Loucy (cell line): ENCODE results near the gene TEX19.
"Not testable (repeated sequence)": the region's sequence is repeated elsewhere in the genome, so short reads cannot be mapped to it uniquely, and the experiment has no call there.

Source experiments
- H2AFZ ChIP-seq: fragments of 200-600 bp; sonication (generic); 2 replicates; pipeline ENCODE4 v1.6.0; 2016; ENCODE audit warnings: antibody characterized with exemption, mild to moderate bottlenecking, low read length, moderate library complexity
- H3F3A ChIP-seq: fragments of 200-600 bp; 2 replicates; pipeline ENCODE4 v1.6.0; 2016; ENCODE audit warnings: antibody characterized with exemption, low read depth, mild to moderate bottlenecking
- H3K27me3 ChIP-seq: fragments of 200-600 bp; sonication (generic); 2 replicates; pipeline ENCODE4 v1.6.1; 2014; ENCODE audit warnings: low read length, mild to moderate bottlenecking; ENCODE audit not compliant: insufficient read depth, poor library complexity, severe bottlenecking
- H3K36me3 ChIP-seq: fragments of 200-600 bp; sonication (generic); 2 replicates; pipeline ENCODE4 v1.6.1; 2016; ENCODE audit warnings: low read length; ENCODE audit not compliant: insufficient read depth
- H3K4me1 ChIP-seq: fragments of 200-600 bp; sonication (generic); 2 replicates; pipeline ENCODE4 v1.5.1; 2014; ENCODE audit warnings: low read length, mild to moderate bottlenecking; ENCODE audit not compliant: insufficient read depth, poor library complexity, severe bottlenecking
- H3K4me2 ChIP-seq: fragments of 200-600 bp; sonication (generic); 2 replicates; pipeline ENCODE4 v1.6.0; 2014; ENCODE audit warnings: antibody characterized with exemption, low read length, low read depth, mild to moderate bottlenecking; ENCODE audit not compliant: poor library complexity, severe bottlenecking
- H3K4me3 ChIP-seq: fragments of 200-600 bp; sonication (generic); 2 replicates; pipeline ENCODE4 v1.5.1; 2014; ENCODE audit warnings: low read length, mild to moderate bottlenecking, mixed read lengths; ENCODE audit not compliant: poor library complexity, severe bottlenecking
- H3K79me2 ChIP-seq: fragments of 200-600 bp; sonication (generic); 2 replicates; pipeline ENCODE4 v1.6.1; 2014; ENCODE audit warnings: low read length; ENCODE audit not compliant: insufficient read depth
- H3K9ac ChIP-seq: fragments of 200-600 bp; sonication (generic); 2 replicates; pipeline ENCODE4 v1.6.0; 2014; ENCODE audit warnings: mild to moderate bottlenecking, low read depth, low read length, moderate library complexity; ENCODE audit not compliant: poor library complexity, severe bottlenecking
- H3K9me2 ChIP-seq: fragments of 200-600 bp; sonication (generic); replicated peaks from 2 replicates; pipeline ENCODE4 v1.6.1; 2016; ENCODE audit warnings: low read depth, low read length, mixed read lengths
- H3K9me3 ChIP-seq: fragments of 200-600 bp; sonication (generic); 2 replicates; pipeline ENCODE4 v1.6.1; 2014; ENCODE audit warnings: mild to moderate bottlenecking, antibody characterized with exemption, low read length, low read depth; ENCODE audit not compliant: insufficient read depth
- H4K20me1 ChIP-seq: fragments of 200-600 bp; sonication (generic); 2 replicates; pipeline ENCODE4 v1.6.0; 2014; ENCODE audit warnings: antibody characterized with exemption, low read length, mild to moderate bottlenecking; ENCODE audit not compliant: insufficient read depth, poor library complexity, severe bottlenecking
- EZH2phosphoT487 ChIP-seq: fragments of 200-600 bp; IDR thresholded peaks from 2 replicates; pipeline ENCODE4 v1.6.1; 2018; ENCODE audit warnings: antibody characterized with exemption, mild to moderate bottlenecking, moderate library complexity, borderline replicate concordance
- TF ChIP-seq, protein P1 (sequence below): fragments of 200-600 bp; sonication (generic); conservative IDR thresholded peaks from 2 replicates; pipeline ENCODE4 v1.5.1; 2014; ENCODE audit warnings: mild to moderate bottlenecking, antibody characterized with exemption, low read length

TEX19 gene

DNA sequence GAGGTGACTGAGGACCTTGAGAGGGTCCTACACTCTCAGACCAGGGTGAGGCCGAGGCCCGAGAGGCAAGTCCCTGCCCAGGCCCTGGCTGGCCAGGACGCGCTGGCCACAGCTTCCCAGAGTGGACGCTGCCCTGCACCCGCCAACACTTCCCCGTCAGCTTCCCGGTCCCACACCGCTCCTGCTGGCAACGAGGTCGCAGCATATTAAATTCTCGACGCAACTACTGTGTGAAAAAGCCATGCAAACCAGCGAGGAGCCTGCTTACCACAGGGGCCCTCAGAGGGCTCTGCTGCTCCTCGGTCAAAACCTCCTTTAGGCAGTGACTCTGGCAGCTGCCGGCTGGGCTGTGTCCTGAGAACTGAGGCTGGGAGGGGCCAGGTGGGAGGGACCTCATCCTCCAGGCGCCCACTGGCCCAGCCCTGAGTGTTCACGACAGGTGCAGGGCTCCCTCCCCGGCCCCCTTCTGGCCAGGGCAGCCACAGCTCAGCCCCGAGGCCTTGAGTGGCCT lies 2.1 kb upstream of the TEX19 start:
- TF ChIP-seq, protein P1, sequence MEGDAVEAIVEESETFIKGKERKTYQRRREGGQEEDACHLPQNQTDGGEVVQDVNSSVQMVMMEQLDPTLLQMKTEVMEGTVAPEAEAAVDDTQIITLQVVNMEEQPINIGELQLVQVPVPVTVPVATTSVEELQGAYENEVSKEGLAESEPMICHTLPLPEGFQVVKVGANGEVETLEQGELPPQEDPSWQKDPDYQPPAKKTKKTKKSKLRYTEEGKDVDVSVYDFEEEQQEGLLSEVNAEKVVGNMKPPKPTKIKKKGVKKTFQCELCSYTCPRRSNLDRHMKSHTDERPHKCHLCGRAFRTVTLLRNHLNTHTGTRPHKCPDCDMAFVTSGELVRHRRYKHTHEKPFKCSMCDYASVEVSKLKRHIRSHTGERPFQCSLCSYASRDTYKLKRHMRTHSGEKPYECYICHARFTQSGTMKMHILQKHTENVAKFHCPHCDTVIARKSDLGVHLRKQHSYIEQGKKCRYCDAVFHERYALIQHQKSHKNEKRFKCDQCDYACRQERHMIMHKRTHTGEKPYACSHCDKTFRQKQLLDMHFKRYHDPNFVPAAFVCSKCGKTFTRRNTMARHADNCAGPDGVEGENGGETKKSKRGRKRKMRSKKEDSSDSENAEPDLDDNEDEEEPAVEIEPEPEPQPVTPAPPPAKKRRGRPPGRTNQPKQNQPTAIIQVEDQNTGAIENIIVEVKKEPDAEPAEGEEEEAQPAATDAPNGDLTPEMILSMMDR = no peak
- no peak for TF ChIP-seq EZH2phosphoT487
- Histone ChIP-seq H3K4me1 (peaks cover 15% of the 10 kb centered on the region), H3K9ac (no peak overlapping the region), H4K20me1 (no peaks in the 10 kb centered on the region), H3K4me3 (no peak overlapping the region), H3K27me3 (no peaks in the 10 kb centered on the region), H3K9me2 (no peaks in the 10 kb centered on the region), H3K79me2 (no peaks in the 10 kb centered on the region), H3K4me2 (no peak overlapping the region), H2AFZ (no peak overlapping the region), H3F3A (0 out of 2 replicates have a peak, but pooled peaks cover 5% of the 10 kb centered on the region), H3K36me3 (no peaks in the 10 kb centered on the region), H3K9me3 (no peaks in the 10 kb centered on the region)

DNA sequence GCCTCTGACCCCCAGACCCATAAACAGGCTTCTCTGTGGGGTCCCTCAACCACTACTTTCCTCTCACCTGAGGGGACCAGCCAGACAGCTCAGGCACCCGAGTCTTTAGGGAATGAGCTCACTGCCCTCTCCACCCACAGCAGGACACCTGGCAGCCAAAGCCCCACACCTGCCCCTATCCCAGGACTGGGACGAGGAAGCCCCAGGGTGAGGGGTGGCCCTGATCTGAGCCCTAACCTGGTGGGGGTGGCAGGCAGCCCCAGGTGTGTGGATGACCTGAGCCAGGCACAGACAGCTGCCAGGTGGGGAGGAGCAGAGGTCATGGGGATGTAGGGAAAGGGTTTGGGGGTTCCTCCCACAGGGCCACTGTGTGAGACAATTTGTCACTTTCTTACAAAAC lies 1.7 kb upstream of the TEX19 start:
- Histone ChIP-seq H3F3A (0 out of 2 replicates have a peak, but pooled peaks cover 5% of the 10 kb centered on the region), H3K4me2 (no peak overlapping the region), H3K79me2 (no peaks in the 10 kb centered on the region)

DNA sequence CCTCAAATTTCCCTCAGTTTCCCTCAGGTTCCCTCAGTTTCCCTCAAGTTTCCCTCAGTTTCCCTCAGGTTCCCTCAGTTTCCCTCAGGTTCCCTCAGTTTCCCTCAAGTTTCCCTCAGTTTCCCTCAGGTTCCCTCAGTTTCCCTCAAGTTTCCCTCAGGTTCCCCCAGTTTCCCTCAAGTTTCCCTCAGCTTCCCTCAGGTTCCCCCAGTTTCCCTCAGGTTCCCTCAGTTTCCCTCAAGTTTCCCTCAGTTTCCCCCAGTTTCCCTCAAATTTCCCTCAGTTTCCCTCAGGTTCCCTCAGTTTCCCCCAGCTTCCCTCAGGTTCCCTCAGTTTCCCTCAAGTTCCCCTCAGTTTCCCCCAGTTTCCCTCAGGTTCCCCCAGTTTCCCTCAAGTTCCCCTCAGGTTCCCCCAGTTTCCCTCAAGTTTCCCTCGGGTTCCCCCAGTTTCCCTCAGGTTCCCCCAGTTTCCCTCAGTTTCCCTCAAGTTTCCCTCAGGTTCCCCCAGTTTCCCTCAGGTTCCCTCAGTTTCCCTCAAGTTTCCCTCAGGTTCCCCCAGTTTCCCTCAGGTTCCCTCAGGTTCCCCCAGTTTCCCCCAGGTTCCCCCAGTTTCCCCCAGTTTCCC lies 516 bp downstream of the TEX19 start:
- H3K79me2 ChIP-seq, H2AFZ ChIP-seq, H3F3A ChIP-seq, H3K9me3 ChIP-seq, H4K20me1 ChIP-seq, H3K36me3 ChIP-seq, H3K27me3 ChIP-seq, H3K9me2 ChIP-seq: not testable (repeated sequence)
- H3K4me2 ChIP-seq = peak overlapping the region; percentile 56
- H3K4me1 ChIP-seq = peaks cover 28% of the 10 kb centered on the region
- H3K4me3 ChIP-seq = peak overlapping the region; percentile 47
- peak overlapping the region; percentile 62 for H3K9ac ChIP-seq

More for the DNA sequence above, 1.7 kb upstream of the TEX19 start:
- no peak overlapping the region for H2AFZ ChIP-seq
- H3K27me3 ChIP-seq = no peaks in the 10 kb centered on the region
- no peaks in the 10 kb centered on the region for H3K9me3 ChIP-seq
- H3K36me3 ChIP-seq = no peaks in the 10 kb centered on the region
- peak overlapping the region; percentile 27 for H3K9ac ChIP-seq
- peaks cover 15% of the 10 kb centered on the region for H3K4me1 ChIP-seq
- no peaks in the 10 kb centered on the region for H3K9me2 ChIP-seq
- no peaks in the 10 kb centered on the region for H4K20me1 ChIP-seq
- H3K4me3 ChIP-seq = no peak overlapping the region
- TF ChIP-seq, protein P1 = no peak
- no peak for TF ChIP-seq EZH2phosphoT487
